ENCODE results near the gene RCOR1. TPM values are rescaled to one million over a fixed set of nuclear protein-coding genes. Genes with fewer than 3 reads are reported as not detected.

The RCOR1 gene
- total and polyA plus RNA-seq, 9 donors: 7.2 to 22.3 (median 18.3) TPM

DNA sequence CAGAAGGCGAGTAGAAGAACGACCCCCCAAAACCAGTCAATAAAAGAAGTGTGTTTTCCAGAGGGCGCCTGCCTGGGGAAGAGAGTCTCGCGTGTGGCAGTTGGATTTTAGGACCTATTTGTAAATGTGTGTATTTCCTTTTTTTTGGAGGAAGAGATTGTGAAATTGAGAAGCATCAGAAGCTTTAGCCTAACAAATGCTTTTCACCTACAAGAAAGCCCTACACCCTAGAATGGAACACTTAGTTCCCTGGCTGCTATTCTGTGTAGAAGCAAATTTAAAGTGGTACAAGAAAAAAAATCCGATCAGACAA lies 1.3 kb downstream of the RCOR1 start:
- no peak for DNase-seq
- intact Hi-C loops (cut with DNase I): loop anchor here in 2 of 4 donors (2.0 kb wide), 2 partner anchors 69 to 85 kb away; partner anchors contain the start of gene ANKRD9 (in 1 of the 2)
- peaks cover 7% of the 10 kb centered on the region for H3K4me1 ChIP-seq (ENCODE audit: insufficient read depth)
- no peaks in the 10 kb centered on the region for H3K27me3 ChIP-seq
- peak overlapping the region in 1 of 2 donors; percentile 97 for H3K27ac ChIP-seq
- no peaks in the 10 kb centered on the region for H3K9me3 ChIP-seq
- TF ChIP-seq POLR2A (IDR thresholded peaks at IDR 0.05): no peak
- TF ChIP-seq EP300 (IDR thresholded peaks at IDR 0.05): no peak
- TF ChIP-seq, protein P1, sequence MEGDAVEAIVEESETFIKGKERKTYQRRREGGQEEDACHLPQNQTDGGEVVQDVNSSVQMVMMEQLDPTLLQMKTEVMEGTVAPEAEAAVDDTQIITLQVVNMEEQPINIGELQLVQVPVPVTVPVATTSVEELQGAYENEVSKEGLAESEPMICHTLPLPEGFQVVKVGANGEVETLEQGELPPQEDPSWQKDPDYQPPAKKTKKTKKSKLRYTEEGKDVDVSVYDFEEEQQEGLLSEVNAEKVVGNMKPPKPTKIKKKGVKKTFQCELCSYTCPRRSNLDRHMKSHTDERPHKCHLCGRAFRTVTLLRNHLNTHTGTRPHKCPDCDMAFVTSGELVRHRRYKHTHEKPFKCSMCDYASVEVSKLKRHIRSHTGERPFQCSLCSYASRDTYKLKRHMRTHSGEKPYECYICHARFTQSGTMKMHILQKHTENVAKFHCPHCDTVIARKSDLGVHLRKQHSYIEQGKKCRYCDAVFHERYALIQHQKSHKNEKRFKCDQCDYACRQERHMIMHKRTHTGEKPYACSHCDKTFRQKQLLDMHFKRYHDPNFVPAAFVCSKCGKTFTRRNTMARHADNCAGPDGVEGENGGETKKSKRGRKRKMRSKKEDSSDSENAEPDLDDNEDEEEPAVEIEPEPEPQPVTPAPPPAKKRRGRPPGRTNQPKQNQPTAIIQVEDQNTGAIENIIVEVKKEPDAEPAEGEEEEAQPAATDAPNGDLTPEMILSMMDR (IDR thresholded peaks at IDR 0.05): no peak
- no peaks in the 10 kb centered on the region for H3K36me3 ChIP-seq
- 0 to 2% (median 1%) methylated on average over 6 of the region's 6 CpGs for WGBS, 3 donors
- H3K4me3 ChIP-seq: peak overlapping the region; percentile 57

- no peaks in the 10 kb centered on the region for H3K9me3 ChIP-seq
- TF ChIP-seq EP300 (IDR thresholded peaks at IDR 0.05) (no peak), POLR2A (IDR thresholded peaks at IDR 0.05) (no peak)
- TF ChIP-seq, protein P1 (IDR thresholded peaks at IDR 0.05): peak; percentile 28 to 69 (median 37)
- intact Hi-C loops (cut with DNase I): no loop called here
- DNase-seq: peak in 3 of 5 donors; percentile 40 to 56 (median 52)
- WGBS, 3 donors: 34 to 37% (median 36%) methylated on average over 7 of the region's 7 CpGs
- H3K27ac ChIP-seq: no peak overlapping the region
- H3K36me3 ChIP-seq: no peaks in the 10 kb centered on the region
- H3K4me1 ChIP-seq (ENCODE audit: insufficient read depth): peaks cover 7% of the 10 kb centered on the region
- no peak overlapping the region for H3K4me3 ChIP-seq
- H3K27me3 ChIP-seq: no peaks in the 10 kb centered on the region
Measured at GRCh38 chr14:102594514-102595175, 2.2 kb downstream of the RCOR1 start.

GRCh38 chr14:102601378-102601925 lies 9.0 kb downstream of the RCOR1 start:
- Histone ChIP-seq H3K9me3 (no peaks in the 10 kb centered on the region), H3K27ac (no peak overlapping the region), H3K27me3 (no peaks in the 10 kb centered on the region), H3K4me1 (ENCODE audit: insufficient read depth) (peaks cover 11% of the 10 kb centered on the region), H3K4me3 (no peak overlapping the region), H3K36me3 (no peaks in the 10 kb centered on the region)
- TF ChIP-seq POLR2A (IDR thresholded peaks at IDR 0.05): no peak
- TF ChIP-seq, protein P1 (IDR thresholded peaks at IDR 0.05): no peak
- no peak for TF ChIP-seq EP300 (IDR thresholded peaks at IDR 0.05)
- 91 to 97% (median 94%) methylated on average over 1 of the region's 1 CpG for WGBS, 3 donors
- no peak for DNase-seq
- intact Hi-C loops (cut with DNase I): no loop called here

GRCh38 chr14:102602421-102603292 lies 10.2 kb downstream of the RCOR1 start:
- 61 to 68% (median 61%) methylated on average over 16 of the region's 16 CpGs for WGBS, 3 donors
- peaks cover 11% of the 10 kb centered on the region for H3K4me1 ChIP-seq (ENCODE audit: insufficient read depth)
- no peaks in the 10 kb centered on the region for H3K36me3 ChIP-seq
- no peaks in the 10 kb centered on the region for H3K9me3 ChIP-seq
- intact Hi-C loops (cut with DNase I): no loop called here
- TF ChIP-seq EP300 (IDR thresholded peaks at IDR 0.05): no peak
- TF ChIP-seq, protein P1 (IDR thresholded peaks at IDR 0.05): no peak
- TF ChIP-seq POLR2A (IDR thresholded peaks at IDR 0.05): no peak
- no peak overlapping the region for H3K4me3 ChIP-seq
- H3K27me3 ChIP-seq: no peaks in the 10 kb centered on the region
- DNase-seq: peak in 1 of 5 donors; percentile 23
- no peak overlapping the region for H3K27ac ChIP-seq

Measured in ovary (tissue), 9 donors.